Peyer's patch (tissue), 4 donors: ENCODE results near the gene DNAJC2.

Experiments used
- POLR2A ChIP-seq, 2 donors: fragments of 450-650 bp; IDR thresholded peaks; one replicate each; pipeline ENCODE4 v1.5.1; 2017; ENCODE audit warnings: antibody characterized with exemption in 2 of 2, mild to moderate bottlenecking in 2 of 2, moderate library complexity in 2 of 2
- TF ChIP-seq, protein P1 (sequence below), 6 experiments: fragments of 450-650 bp in 4 of 6; fragments of 200-600 bp in 2 of 6; sonication (generic) in 1 of 6; IDR thresholded peaks; one replicate each; pipeline ENCODE4 v1.5.1; 2017 to 2019; ENCODE audit warnings: antibody characterized with exemption in 6 of 6, mild to moderate bottlenecking in 3 of 6, moderate library complexity in 1 of 6

DNA sequence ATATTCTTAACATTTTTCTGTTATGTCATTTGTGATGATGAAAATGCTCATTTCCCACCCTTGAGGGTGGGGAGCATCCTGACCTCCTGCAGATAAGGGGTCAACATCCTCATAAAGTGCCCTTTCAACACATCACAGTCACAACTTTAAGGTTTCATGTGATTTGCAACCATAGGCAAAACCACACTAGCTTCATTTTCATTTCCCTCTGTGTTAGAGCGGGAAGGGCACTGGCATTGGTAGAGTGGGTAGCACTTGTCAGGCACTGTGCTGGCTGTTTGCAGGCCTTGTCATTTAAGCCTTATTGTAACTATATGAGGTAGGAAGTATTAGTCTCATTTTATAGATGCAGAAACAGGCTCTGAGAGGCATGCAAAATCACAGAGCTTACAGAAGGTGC, 42.7 kb upstream of the DNAJC2 start:
- TF ChIP-seq, protein P1, sequence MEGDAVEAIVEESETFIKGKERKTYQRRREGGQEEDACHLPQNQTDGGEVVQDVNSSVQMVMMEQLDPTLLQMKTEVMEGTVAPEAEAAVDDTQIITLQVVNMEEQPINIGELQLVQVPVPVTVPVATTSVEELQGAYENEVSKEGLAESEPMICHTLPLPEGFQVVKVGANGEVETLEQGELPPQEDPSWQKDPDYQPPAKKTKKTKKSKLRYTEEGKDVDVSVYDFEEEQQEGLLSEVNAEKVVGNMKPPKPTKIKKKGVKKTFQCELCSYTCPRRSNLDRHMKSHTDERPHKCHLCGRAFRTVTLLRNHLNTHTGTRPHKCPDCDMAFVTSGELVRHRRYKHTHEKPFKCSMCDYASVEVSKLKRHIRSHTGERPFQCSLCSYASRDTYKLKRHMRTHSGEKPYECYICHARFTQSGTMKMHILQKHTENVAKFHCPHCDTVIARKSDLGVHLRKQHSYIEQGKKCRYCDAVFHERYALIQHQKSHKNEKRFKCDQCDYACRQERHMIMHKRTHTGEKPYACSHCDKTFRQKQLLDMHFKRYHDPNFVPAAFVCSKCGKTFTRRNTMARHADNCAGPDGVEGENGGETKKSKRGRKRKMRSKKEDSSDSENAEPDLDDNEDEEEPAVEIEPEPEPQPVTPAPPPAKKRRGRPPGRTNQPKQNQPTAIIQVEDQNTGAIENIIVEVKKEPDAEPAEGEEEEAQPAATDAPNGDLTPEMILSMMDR (IDR thresholded peaks at IDR 0.05), result no peak
- TF ChIP-seq POLR2A (IDR thresholded peaks at IDR 0.05), result no peak
